Measurements from ENCODE around the gene MEF2D.

Gene MEF2D

GRCh38 chr1:156430303-156430702, 70.3 kb downstream of the MEF2D start (continued):
- TF ChIP-seq, protein P1, sequence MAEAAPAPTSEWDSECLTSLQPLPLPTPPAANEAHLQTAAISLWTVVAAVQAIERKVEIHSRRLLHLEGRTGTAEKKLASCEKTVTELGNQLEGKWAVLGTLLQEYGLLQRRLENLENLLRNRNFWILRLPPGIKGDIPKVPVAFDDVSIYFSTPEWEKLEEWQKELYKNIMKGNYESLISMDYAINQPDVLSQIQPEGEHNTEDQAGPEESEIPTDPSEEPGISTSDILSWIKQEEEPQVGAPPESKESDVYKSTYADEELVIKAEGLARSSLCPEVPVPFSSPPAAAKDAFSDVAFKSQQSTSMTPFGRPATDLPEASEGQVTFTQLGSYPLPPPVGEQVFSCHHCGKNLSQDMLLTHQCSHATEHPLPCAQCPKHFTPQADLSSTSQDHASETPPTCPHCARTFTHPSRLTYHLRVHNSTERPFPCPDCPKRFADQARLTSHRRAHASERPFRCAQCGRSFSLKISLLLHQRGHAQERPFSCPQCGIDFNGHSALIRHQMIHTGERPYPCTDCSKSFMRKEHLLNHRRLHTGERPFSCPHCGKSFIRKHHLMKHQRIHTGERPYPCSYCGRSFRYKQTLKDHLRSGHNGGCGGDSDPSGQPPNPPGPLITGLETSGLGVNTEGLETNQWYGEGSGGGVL (tag by site-specific recombination; IDR thresholded peaks at IDR 0.05), result peak; percentile 78
- TF ChIP-seq ZNF341 (tag by site-specific recombination; IDR thresholded peaks at IDR 0.05; ENCODE audit: low read depth) (no peak), ZBTB48 (tag by site-specific recombination; IDR thresholded peaks at IDR 0.05) (peak; percentile 72; the same call in 1 of the 2 replicates), OVOL3 (tag by site-specific recombination; IDR thresholded peaks at IDR 0.05) (no peak), ZNF776 (tag by site-specific recombination; IDR thresholded peaks at IDR 0.05; ENCODE audit: borderline replicate concordance) (no peak), ZNF747 (tag by site-specific recombination; IDR thresholded peaks at IDR 0.05) (no peak), ZNF184 (tag by site-specific recombination; IDR thresholded peaks at IDR 0.05) (no peak), PRDM1 (tag by site-specific recombination; IDR thresholded peaks at IDR 0.05) (no peak), ZBTB17 (tag by site-specific recombination; IDR thresholded peaks at IDR 0.05) (peak; percentile 59; the same call in 1 of the 2 replicates), EGR2 (tag by site-specific recombination; IDR thresholded peaks at IDR 0.05; ENCODE audit: low read depth) (peak; percentile 74), IKZF3 (tag by site-specific recombination; IDR thresholded peaks at IDR 0.05) (no peak), ZNF610 (tag by site-specific recombination; IDR thresholded peaks at IDR 0.05; ENCODE audit: borderline replicate concordance) (no peak), ZNF155 (tag by site-specific recombination; IDR thresholded peaks at IDR 0.05) (no peak), HOXC10 (CRISPR knock-in tag; IDR thresholded peaks at IDR 0.05) (no peak), YY2 (tag by site-specific recombination; IDR thresholded peaks at IDR 0.05) (no peak), YY1 (tag by site-specific recombination; IDR thresholded peaks at IDR 0.05) (no peak), ZNF426 (tag by site-specific recombination; IDR thresholded peaks at IDR 0.05) (no peak), ZNF239 (tag by site-specific recombination; IDR thresholded peaks at IDR 0.05) (no peak), BCL11A (tag by site-specific recombination; IDR thresholded peaks at IDR 0.05; ENCODE audit: low read depth) (no peak), ZBTB8A (tag by site-specific recombination; IDR thresholded peaks at IDR 0.05) (no peak), ZFHX2 (tag by site-specific recombination; conservative IDR thresholded peaks at IDR 0.05) (peak; percentile 72), KLF8 (tag by site-specific recombination; IDR thresholded peaks at IDR 0.05) (no peak), ZNF529 (tag by site-specific recombination; IDR thresholded peaks at IDR 0.05; ENCODE audit: insufficient replicate concordance) (no peak), ZNF157 (tag by site-specific recombination; IDR thresholded peaks at IDR 0.05) (no peak), GFI1B (tag by site-specific recombination; IDR thresholded peaks at IDR 0.05) (no peak)
- TF ChIP-seq, protein P2, sequence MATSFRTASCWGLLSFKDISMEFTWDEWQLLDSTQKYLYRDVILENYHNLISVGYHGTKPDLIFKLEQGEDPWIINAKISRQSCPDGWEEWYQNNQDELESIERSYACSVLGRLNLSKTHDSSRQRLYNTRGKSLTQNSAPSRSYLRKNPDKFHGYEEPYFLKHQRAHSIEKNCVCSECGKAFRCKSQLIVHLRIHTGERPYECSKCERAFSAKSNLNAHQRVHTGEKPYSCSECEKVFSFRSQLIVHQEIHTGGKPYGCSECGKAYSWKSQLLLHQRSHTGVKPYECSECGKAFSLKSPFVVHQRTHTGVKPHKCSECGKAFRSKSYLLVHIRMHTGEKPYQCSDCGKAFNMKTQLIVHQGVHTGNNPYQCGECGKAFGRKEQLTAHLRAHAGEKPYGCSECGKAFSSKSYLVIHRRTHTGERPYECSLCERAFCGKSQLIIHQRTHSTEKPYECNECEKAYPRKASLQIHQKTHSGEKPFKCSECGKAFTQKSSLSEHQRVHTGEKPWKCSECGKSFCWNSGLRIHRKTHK (tag by site-specific recombination; IDR thresholded peaks at IDR 0.05), result no peak
- TF ChIP-seq, protein P3, sequence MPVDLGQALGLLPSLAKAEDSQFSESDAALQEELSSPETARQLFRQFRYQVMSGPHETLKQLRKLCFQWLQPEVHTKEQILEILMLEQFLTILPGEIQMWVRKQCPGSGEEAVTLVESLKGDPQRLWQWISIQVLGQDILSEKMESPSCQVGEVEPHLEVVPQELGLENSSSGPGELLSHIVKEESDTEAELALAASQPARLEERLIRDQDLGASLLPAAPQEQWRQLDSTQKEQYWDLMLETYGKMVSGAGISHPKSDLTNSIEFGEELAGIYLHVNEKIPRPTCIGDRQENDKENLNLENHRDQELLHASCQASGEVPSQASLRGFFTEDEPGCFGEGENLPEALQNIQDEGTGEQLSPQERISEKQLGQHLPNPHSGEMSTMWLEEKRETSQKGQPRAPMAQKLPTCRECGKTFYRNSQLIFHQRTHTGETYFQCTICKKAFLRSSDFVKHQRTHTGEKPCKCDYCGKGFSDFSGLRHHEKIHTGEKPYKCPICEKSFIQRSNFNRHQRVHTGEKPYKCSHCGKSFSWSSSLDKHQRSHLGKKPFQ (tag by site-specific recombination; IDR thresholded peaks at IDR 0.05), result no peak
- TF ChIP-seq, protein P4, sequence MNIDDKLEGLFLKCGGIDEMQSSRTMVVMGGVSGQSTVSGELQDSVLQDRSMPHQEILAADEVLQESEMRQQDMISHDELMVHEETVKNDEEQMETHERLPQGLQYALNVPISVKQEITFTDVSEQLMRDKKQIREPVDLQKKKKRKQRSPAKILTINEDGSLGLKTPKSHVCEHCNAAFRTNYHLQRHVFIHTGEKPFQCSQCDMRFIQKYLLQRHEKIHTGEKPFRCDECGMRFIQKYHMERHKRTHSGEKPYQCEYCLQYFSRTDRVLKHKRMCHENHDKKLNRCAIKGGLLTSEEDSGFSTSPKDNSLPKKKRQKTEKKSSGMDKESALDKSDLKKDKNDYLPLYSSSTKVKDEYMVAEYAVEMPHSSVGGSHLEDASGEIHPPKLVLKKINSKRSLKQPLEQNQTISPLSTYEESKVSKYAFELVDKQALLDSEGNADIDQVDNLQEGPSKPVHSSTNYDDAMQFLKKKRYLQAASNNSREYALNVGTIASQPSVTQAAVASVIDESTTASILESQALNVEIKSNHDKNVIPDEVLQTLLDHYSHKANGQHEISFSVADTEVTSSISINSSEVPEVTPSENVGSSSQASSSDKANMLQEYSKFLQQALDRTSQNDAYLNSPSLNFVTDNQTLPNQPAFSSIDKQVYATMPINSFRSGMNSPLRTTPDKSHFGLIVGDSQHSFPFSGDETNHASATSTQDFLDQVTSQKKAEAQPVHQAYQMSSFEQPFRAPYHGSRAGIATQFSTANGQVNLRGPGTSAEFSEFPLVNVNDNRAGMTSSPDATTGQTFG (tag by site-specific recombination; IDR thresholded peaks at IDR 0.05; ENCODE audit: borderline replicate concordance), result no peak
- TF ChIP-seq, protein P5, sequence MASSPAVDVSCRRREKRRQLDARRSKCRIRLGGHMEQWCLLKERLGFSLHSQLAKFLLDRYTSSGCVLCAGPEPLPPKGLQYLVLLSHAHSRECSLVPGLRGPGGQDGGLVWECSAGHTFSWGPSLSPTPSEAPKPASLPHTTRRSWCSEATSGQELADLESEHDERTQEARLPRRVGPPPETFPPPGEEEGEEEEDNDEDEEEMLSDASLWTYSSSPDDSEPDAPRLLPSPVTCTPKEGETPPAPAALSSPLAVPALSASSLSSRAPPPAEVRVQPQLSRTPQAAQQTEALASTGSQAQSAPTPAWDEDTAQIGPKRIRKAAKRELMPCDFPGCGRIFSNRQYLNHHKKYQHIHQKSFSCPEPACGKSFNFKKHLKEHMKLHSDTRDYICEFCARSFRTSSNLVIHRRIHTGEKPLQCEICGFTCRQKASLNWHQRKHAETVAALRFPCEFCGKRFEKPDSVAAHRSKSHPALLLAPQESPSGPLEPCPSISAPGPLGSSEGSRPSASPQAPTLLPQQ (tag by site-specific recombination; IDR thresholded peaks at IDR 0.05), result no peak
- TF ChIP-seq, protein P6, sequence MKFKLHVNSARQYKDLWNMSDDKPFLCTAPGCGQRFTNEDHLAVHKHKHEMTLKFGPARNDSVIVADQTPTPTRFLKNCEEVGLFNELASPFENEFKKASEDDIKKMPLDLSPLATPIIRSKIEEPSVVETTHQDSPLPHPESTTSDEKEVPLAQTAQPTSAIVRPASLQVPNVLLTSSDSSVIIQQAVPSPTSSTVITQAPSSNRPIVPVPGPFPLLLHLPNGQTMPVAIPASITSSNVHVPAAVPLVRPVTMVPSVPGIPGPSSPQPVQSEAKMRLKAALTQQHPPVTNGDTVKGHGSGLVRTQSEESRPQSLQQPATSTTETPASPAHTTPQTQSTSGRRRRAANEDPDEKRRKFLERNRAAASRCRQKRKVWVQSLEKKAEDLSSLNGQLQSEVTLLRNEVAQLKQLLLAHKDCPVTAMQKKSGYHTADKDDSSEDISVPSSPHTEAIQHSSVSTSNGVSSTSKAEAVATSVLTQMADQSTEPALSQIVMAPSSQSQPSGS (tag by site-specific recombination; IDR thresholded peaks at IDR 0.05; ENCODE audit: low read depth), result no peak
